Endothelial cell (in vitro differentiated cells): ENCODE results near the gene TMEM126A. TPM values are rescaled to one million over a fixed set of nuclear protein-coding genes. Genes with fewer than 3 reads are reported as not detected.

ENCODE experiments used
- DNase-seq: peaks from one replicate; pipeline ENCODE4 v3.0.0; 2021; ENCODE audit warnings: low spot score
- H3K27ac Mint-ChIP-seq: one replicate; pipeline ENCODE4 v1.8.0; 2021; ENCODE audit warnings: mixed read lengths, inconsistent platforms; ENCODE audit not compliant: unreplicated experiment
- H3K27me3 Mint-ChIP-seq: one replicate; pipeline ENCODE4 v1.8.0; 2021; ENCODE audit warnings: mild to moderate bottlenecking, moderate library complexity, mixed read lengths, inconsistent platforms; ENCODE audit not compliant: unreplicated experiment
- H3K36me3 Mint-ChIP-seq: one replicate; pipeline ENCODE4 v1.8.0; 2021; ENCODE audit warnings: mild to moderate bottlenecking, low read depth, mixed read lengths, inconsistent platforms; ENCODE audit not compliant: unreplicated experiment
- H3K4me1 Mint-ChIP-seq: one replicate; pipeline ENCODE4 v1.8.0; 2021; ENCODE audit warnings: mild to moderate bottlenecking, mixed read lengths, inconsistent platforms; ENCODE audit not compliant: unreplicated experiment
- H3K4me3 Mint-ChIP-seq: one replicate; pipeline ENCODE4 v1.8.0; 2021; ENCODE audit warnings: mild to moderate bottlenecking, mixed read lengths, inconsistent platforms; ENCODE audit not compliant: unreplicated experiment
- H3K9me3 Mint-ChIP-seq: one replicate; pipeline ENCODE4 v1.8.0; 2021; ENCODE audit warnings: mixed read lengths, inconsistent platforms; ENCODE audit not compliant: unreplicated experiment
- CTCF ChIP-seq: fragments of 200-600 bp; sonication (generic); IDR thresholded peaks from one replicate; pipeline ENCODE4 v1.5.0; 2021; ENCODE audit warnings: antibody characterized with exemption; ENCODE audit not compliant: unreplicated experiment
- total RNA-seq: library from RNA; stranded (reverse); fragmentation: NEBNext Ultra II Directional; extraction: Animal tissue kit (Norgen Biotek cat#: 25700); gene quantifications from one replicate; pipeline ENCODE4 v1.2.1, GENCODE V29; 2021; ENCODE audit not compliant: unreplicated experiment

TMEM126A gene
- total RNA-seq, 1 donor from 2014 or later = 17.8 TPM

DNA sequence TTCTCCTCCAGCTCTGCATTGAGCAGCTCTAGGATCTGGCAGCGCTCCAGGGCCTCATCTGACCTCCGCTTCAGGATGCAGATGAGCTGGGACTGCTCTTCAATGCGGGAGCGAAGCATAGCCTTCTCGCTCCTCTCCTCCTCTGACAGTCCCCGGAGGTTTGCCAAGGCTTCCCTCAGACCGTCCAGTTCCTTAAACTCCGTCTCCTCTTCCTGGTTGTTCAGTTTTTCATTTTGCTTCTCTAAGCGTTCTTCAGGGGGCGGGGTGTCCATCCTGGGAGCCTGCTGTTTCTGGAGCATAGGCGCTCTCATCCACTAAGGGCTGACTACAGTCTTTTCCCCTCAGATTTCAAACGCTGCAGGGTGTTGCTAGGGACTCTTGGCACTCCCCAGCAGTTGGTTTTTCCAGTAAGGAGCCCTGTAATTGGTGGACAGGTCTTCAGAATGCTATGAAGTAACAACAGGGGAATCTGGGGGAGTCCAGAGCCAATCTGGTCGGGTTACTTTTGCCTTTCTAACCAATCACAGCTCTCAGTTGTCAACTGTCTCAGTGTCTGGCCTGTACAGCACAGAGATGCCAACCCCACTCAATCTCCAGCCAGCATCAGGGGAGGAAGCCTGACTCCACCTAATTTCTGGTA is 38.2 kb downstream of the TMEM126A start, which contains the start of gene CCDC89:
TSS of gene CCDC89 (minus strand) at position 376 of the 640 bp plus-strand sequence. CDS start at position 311, 65 bp downstream.
- Mint-ChIP-seq H3K4me1 (peaks cover 18% of the 10 kb centered on the region), H3K27me3 (peaks cover 4% of the 10 kb centered on the region), H3K36me3 (no peaks in the 10 kb centered on the region), H3K27ac (no peak within 1 kb of the TSS), H3K4me3 (no peak within 1 kb of the TSS), H3K9me3 (no peaks in the 10 kb centered on the region)
- no peak for DNase-seq
- no peak for TF ChIP-seq CTCF

DNA sequence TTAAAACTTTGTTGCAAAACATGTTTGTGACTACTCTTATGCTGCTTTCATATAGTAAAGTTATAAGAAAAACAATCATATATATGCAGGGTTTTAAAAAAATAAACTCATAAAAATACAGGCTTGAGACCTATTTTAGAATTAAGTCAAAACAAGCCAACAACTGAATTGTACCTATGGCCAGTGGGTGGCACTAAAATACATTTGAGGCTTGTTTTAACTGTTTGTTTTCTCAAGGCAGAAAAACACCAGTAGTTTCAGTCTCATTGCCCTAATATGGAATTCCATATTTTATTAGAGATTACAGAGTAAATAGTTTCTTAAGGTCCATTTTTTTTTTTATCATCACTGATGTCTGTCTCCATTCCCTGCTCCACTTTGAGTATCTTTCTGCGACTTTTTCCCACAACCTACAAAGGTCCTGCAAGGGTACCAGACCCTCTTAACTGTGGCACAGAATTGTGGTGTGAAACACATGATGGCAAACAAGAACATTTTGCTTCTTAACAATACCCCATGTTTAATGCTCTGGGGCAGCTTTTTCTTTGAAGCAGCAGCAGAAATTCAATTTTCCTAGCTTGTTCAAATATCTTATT is 46.7 kb downstream of the TMEM126A start:
- Mint-ChIP-seq H3K4me3 (no peak overlapping the region), H3K36me3 (no peaks in the 10 kb centered on the region), H3K9me3 (no peaks in the 10 kb centered on the region), H3K27me3 (no peaks in the 10 kb centered on the region), H3K27ac (no peak overlapping the region), H3K4me1 (peaks cover 12% of the 10 kb centered on the region)
- no peak for TF ChIP-seq CTCF
- DNase-seq = no peak

DNA sequence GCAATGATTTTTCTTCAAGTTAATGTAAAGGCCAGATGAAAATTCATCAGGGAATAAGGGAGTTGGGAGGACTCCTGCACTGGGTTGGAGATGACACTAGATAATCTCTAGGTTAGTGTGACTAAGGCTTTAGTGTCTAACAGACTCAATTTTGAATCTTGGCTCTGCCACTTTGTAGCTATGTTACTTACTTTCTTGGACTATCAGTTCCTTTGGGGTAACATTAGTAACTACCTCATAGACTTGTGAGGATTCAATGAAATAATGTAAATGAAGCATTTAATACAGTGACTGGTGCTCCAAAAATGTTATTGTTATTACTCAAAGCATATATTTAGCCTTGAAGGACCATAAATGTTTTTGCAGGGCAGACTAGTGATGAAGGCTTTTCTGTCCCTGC is 47.8 kb downstream of the TMEM126A start:
- Mint-ChIP-seq H3K4me1 (peaks cover 21% of the 10 kb centered on the region), H3K36me3 (no peaks in the 10 kb centered on the region), H3K27me3 (no peaks in the 10 kb centered on the region), H3K4me3 (no peak overlapping the region), H3K27ac (no peak overlapping the region), H3K9me3 (no peaks in the 10 kb centered on the region)
- no peak for DNase-seq
- TF ChIP-seq CTCF = no peak

DNA sequence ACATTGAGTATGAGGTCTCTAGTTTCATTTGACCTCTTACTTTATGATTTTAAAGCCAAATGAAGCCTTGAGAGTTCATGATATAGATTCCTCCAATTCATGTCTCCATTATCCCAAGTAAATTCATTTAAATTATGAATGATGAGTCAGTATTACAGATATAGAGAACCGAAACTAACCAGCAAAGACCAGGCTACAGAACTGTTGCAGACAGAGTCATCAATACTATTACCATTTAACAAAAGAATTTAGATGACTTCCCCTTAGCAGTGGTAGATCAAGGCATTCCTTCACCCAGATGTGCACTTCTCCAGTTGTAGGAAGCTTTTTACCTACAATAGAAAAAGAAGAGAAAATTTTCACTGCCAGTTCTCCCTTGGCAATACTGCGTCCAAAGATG is 50.0 kb downstream of the TMEM126A start:
- DNase-seq = no peak
- Mint-ChIP-seq H3K4me3 (no peak overlapping the region), H3K27ac (no peak overlapping the region), H3K36me3 (no peaks in the 10 kb centered on the region), H3K4me1 (peaks cover 14% of the 10 kb centered on the region), H3K27me3 (no peaks in the 10 kb centered on the region), H3K9me3 (no peaks in the 10 kb centered on the region)
- no peak for TF ChIP-seq CTCF

GRCh38 chr11:85698195-85698594 is 50.4 kb downstream of the TMEM126A start:
- no peaks in the 10 kb centered on the region for H3K36me3 Mint-ChIP-seq
- no peak for DNase-seq
- H3K4me1 Mint-ChIP-seq = peaks cover 14% of the 10 kb centered on the region
- no peak overlapping the region for H3K4me3 Mint-ChIP-seq
- H3K27me3 Mint-ChIP-seq = no peaks in the 10 kb centered on the region
- H3K27ac Mint-ChIP-seq = no peak overlapping the region
- H3K9me3 Mint-ChIP-seq = no peaks in the 10 kb centered on the region
- no peak for TF ChIP-seq CTCF
